GM18502 (cell line): Measurements from ENCODE around the gene BNIP2.
"Not testable (repeated sequence)": the region's sequence is repeated elsewhere in the genome, so short reads cannot be mapped to it uniquely, and the experiment has no call there.

Experiments used
- ATAC-seq: cut with Tn5 transposase; IDR thresholded peaks from one replicate; pipeline ENCODE4 v1.9.1; 2021; ENCODE audit warnings: mild to moderate bottlenecking; ENCODE audit not compliant: unreplicated experiment, poor library complexity

Gene BNIP2, protein sequence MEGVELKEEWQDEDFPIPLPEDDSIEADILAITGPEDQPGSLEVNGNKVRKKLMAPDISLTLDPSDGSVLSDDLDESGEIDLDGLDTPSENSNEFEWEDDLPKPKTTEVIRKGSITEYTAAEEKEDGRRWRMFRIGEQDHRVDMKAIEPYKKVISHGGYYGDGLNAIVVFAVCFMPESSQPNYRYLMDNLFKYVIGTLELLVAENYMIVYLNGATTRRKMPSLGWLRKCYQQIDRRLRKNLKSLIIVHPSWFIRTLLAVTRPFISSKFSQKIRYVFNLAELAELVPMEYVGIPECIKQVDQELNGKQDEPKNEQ

DNA sequence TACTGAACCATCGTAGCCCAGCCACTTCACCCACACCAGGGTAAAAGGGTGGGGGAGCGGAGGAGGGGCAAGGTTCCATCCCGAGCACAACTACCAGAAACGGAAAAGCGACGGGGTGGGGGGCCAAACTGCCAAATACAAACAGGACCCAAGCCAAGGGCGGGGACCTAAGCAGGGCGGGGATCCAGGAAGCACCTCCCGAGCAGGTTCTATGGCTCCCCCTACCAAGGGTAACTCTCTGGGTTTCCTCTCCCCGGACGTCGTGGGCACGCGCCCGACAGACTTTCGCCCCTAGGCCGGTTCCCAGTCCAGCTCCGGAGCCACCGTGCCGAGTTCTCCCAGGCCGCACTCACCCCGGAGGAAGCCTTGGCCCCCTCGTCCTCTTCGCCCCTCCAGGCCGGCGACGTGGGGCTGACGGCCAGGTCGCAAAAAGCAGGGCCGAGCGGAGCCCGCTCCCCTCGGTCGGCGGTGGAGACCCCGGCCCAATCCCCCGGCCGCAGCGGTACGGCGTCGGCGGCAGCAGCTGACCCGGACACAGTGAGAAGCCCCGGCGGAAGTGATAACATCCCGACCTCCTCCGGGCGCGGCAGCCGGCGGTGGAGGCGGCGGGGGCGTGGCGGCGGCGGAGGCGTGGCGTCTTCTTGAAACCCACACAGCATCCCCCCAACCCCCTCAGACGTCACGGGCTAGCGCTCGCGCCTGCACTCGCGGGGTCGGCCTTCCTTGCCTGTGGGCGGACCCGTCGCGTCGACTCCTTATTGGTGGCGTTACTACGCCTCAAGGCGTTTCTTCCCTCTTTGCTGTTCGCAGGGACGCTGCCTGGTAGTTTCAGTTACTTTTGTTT, at the start of gene BNIP2:
Gene BNIP2, minus strand, starts transcription at position 539 of the 844 bp plus-strand sequence. CDS start 6,863 bp downstream, outside the sequence.
- peak; percentile 81 for ATAC-seq

DNA sequence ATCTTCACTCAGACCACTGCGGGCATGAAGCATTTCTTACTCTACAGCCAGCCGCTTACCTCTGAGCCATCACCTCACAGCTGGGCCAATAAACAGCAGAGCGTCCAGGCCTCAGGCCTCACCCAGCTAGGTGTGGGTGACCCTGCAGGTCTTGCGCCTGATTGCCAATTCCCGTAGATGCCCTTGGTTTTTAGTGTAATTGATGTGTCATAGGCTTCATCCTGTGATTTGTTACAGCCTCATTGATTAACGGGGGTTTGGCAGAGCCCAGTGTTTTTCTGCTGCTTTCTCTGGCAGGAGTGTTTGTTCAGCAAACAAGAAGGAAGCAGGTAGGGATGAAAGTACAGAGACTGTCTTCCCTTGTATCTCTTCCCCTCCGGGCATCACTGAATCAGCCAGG, 49.6 kb upstream of the BNIP2 start:
- no peak for ATAC-seq

DNA sequence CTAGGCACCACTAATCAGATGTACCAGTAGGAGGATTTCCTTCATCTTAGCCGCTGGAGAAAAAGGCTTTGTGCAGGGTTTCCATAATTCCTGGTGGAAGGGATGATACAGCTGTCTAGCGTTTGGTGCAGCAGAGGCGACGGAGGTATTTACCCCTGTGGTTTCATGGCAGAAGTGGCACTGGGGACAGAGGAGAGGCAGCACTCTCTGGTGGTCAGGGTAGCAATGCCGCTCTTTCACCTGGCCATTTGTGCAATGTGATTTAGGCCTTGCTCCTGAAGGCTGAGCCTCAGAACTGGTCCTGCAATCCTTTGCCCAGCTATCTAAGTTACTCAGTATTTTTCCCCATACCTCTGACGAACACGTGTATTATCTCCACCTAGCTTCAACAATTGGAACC, 47.1 kb upstream of the BNIP2 start:
- no peak for ATAC-seq

DNA sequence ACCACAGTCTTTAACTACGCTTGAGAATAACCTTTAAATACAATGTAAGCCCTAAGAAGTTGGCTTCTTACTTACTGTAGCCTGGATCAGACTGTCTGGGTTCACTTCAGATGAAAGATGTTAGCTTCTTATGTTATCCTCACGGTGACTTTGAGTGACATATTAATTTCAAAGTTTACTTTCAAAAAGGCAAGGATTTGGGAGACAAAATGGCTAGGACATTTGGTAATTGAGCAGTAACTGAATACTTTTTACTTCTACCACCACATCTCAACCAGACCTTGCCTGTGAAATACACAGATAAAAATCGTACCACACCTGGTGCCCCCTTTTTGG, 36.0 kb upstream of the BNIP2 start:
- no peak for ATAC-seq

DNA sequence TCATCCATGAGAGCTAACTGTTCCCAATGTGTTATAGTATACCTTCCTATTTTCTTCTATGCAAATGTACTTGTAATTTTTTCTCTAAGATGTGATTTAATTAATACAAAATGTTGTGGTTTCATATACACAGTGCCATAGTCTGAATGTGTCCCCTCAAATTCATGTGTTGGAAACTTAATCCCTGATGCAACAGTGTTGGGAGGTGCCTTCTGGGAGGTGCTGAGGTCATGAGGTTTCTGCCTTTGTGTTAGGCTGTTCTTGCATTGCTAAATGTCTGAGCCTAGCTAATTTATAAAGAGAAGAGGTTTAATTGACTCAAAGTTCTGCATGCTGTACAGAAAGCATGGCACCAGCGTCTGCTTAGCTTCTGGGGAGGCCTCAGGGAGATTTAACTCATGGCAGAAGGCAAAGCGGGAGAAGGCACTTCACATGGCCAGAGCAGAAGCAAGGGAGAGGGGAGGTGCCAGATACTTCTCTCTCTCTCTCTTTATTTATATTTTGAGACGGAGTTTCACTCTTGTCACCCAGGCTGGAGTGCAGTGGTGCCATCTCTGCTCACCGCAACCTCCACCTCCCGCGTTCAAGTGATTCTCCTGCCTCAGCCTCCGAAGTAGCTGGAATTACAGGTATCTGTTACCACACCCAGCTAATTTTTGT, 34.7 kb upstream of the BNIP2 start:
- ATAC-seq, result no peak

DNA sequence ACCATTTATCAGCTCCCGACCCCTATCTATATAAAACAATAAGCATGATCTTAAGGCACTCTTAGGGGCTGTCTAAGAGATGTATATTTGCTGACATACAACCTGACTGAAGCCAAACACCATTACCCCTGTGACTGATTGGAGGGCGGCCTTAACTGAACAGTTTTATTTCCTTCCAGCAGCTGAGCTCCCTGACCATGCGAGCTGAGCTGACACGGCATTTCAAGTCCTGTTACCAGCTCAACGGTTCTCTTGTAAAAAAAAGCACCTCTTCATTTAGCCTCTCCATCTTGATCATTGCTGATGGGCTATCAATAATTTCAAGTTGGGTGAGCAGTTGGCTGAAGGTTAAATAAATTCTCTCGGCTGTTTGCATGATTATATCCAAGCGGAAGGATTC, 33.4 kb upstream of the BNIP2 start:
- ATAC-seq, result no peak

DNA sequence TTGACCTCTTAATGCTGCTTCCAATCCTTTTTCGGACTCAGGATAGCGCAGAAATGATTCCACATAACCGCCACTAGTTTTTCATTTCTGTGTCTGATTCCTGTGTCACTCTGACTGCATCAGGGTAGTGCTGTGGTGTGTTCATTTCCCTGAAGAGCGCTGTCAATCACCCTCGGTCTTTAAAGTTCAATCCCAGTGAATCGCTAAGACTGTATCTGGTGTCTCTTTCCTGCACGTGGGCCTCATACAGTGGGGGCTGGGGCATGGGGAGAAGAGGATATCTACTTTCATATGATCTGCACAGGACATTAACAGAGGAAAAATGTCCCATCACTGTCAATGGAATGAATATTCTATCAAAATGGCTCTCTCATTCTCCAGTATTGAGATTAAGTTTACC, 32.9 kb upstream of the BNIP2 start:
- no peak for ATAC-seq

DNA sequence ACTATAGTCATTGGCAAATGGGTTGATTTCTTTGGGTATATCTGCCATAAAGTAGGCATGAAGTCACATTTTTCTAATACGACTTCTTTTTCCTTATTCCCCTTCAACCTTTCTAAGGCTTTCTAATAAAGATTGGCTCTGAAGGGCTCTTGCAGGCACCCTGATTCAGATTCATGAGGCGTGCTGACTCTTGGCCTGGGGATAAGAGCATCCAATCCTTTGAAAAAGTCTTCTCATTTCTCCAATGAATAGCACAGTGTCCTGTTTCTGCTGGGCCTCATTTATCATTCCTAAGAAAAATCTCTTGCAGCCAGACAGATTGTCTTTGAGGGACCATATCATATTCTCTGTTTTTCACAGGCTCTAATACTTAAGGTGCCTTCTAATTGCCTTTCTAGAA, 32.3 kb upstream of the BNIP2 start:
- ATAC-seq, result no peak

DNA sequence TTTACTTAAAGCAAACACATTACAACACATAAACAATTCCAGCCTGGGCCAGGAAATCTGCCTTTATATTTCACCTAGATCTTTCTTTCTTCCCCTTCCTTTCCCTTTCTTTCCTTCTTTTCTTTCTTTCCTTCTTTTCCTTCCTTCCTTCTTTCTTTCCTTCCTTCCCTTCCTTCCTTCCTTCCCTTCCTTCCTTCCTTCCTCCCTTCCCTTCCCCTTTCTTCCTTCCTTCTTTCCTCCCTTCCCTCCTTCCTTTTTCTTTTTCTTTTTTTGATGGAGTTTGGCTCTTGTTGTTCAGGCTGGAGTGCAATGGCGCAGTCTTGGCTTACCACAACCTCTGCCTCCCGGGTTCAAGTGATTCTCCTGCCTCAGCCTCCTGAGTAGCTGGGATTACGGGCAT, 24.1 kb upstream of the BNIP2 start:
- no peak for ATAC-seq

DNA sequence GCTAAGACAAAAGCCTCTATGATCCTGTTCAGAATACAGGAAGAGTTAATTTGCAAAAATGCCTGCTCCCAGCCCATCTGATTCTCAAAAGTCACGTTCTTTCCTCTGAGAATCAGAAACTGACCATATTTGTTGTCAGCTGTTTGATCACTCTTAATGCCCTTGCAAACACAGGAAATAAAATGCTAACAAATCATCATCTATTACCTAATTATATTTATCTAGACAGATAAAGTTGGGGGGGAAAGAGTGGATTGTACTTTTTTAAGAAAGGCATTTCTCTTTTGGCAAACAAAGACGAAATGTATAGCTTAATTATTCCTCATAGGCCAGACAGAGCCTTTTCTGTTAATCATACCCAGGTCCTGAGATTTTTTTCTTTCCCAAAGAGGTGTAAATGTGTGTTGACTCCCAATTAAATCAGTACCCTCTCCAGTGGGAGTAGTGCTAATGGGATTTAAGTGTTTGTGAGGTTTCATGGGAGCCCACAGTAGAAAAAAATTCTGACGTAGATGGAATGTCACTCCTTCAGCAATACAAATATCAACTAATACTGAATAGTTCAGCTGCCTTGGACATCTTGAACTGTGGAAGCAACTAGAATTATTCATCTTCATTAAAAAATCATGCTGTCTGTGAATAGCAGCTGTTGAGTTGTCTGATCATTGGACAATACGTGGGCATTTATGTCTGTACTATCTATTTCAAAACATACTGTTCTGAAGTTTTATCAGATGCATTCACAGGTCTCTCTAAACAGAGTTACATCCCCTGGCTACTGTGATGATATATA, 22.5 kb upstream of the BNIP2 start:
- ATAC-seq, result no peak

DNA sequence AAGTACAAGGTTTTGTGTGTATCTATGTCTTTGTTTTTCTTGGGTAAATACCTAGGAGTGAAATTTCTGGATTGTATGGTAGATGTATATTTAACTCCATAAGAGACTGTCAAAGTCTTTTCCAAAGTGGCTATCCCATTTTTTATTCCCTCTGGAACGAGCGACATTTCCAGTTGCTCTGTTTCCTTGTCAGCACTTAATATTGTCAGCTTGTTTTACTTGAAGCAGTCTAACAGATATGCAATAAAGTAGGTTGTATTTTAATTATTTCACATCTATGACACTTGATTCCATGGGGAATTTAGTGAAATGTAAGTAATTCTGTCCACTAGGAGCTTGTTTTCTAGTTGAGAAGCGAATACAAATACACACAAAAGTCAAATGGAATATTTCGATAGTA, 18.5 kb upstream of the BNIP2 start:
- no peak for ATAC-seq

DNA sequence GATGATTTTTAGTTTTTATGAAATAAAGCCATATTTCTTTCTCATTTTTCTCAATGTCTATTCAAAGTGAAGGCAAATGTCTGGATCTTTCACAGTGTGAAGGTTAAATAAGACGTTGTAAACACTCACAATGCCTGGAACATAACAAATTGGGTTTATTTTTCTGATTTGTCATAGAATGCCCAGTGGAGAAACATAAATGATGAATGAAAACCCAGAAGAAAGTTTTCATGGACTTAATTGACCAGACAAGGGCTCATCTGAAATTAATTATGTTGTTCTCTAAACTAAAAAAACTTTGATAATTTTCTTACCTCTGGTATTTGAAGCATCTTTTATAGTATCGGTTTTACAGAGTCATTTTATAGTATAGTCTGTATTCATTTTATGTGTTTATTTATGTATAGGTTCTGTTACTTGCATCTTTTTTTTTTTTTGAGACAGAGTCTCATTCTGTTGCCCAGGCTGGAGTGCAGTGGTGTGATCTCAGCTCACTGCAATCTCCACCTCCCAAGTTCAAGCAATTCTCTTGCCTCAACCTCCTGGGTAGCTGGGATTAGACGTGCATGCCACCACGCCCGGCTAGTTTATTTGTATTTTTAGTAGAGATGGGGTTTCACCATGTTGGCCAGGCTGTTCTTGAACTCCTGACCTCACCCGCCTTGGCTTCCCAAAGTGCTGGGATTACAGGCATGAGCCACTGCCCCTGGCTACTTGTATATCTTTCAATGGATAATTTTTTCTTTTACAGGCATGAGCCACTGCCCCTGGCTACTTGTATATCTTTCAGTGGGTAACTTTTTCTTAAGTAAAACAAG, 15.1 kb upstream of the BNIP2 start:
- ATAC-seq, result no peak

DNA sequence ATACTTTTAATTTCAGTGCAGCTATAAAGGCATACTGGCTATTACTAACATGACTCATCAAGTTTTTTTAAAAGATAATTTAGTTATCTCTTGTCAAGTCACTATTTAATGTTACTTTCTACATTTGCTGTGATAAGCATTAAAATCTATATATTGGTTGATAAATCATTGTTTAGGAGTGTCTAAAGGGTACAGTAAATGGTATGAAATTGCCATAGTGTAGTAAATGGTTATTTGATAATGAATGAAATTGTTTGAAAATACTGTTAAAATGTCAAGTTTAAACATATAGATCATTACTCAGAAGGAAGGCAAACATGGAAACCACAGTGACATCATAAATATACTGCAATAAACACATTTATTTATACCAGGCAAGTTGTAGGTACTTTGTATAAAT, 13.2 kb upstream of the BNIP2 start:
- no peak for ATAC-seq

DNA sequence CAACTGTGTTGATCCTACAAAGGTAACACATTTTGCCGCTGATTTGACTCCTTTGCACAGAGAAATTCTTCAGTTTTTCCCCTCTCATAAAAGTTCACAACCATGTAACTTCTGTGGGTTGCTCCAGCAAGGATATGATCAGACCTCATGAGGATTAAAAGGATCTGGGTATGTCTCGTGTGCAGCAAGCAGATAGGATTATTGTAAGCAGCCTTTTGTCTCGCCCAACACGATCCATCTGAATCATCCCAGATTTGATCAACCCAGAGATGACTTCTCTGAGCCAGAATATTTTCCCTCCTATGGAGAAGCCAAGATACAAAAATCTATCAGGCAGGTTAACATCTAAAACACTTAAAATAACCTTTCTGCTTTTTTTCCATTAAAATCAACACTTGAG, 12.8 kb upstream of the BNIP2 start:
- ATAC-seq, result no peak

DNA sequence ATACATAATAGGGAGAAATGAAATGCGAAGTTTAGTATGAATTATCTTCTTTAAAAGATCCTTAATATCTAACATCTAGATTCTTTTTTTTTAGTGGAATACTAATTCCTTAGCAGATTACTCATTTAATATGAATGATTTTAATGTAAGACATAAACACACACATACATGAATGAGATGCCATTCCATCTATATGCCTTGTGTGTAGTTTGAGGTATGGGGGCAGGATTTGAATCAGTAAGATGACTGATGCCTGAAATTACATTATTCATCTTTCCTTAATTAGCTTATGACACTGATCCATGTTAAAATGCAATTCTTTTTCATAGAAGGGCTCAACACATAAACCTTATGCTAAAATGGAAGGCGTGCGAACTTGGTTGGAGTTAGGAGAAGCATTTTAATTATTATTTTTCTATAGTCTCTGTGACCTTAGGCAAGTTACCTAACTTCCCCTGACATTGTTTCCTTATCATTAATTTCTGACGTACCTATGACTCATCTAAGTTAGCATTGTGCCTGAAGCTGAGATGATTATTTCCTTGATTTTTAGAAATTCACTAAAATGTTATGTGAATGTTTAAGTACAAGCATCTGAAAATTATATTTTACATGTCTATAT, 10.8 kb upstream of the BNIP2 start:
- no peak for ATAC-seq

DNA sequence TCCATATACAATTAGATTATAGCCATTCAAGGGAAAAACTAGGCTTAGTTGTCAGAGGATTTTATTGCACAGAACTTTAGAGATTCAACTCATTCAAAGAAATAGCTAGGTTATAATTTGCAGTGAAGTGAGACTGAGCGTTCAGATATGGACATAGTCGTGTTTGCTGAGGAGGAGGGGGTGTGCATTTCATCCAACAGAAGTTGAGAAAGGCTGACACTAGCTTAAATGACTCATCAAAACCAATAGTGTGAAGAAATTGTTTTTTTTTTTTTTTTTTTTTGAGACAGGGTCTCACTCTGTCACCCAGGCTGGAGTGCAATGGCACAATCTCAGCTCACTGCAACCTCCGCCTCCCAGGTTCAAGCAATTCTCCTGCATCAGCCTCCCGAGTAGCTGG, 8.9 kb upstream of the BNIP2 start:
- ATAC-seq, result not testable (repeated sequence)

DNA sequence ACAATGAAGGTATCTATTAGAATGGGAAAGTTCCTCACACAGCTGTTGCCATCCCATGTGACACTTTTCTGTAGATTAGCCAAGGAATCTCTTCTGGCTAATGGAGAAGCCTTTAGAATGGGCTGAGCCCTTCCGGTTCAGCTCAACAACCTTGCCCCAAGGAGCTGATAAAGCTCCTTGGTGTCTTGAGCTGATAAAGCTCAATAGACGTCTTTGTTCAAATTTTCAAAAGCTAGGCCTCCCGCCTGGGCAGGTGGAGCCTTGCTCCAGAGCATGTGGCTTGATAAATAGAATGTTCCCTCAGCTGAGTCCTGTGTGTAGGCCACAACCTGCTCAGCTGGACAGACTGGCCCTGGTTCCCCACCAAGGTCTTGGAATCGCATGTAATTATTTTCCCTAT, 7.2 kb upstream of the BNIP2 start:
- ATAC-seq, result no peak

DNA sequence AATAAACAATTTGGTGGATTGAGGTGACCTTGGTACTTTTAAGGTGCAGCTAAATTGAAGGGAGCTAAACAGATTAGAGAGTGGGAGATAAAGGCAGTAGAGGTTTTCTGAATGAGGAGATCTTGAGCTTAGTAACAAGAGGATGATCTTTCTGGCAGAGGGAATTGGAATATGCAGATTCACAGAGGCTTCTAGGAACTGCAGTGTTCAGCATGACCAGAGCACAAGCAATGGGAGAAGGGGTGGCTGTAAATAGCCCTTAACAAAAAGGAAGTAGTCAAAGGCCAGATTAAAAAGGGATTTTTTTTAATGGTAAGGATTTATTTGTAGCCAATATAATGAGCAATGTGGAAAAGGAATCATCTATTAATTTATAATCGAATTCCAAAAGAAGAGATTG, 5.7 kb upstream of the BNIP2 start:
- no peak for ATAC-seq

DNA sequence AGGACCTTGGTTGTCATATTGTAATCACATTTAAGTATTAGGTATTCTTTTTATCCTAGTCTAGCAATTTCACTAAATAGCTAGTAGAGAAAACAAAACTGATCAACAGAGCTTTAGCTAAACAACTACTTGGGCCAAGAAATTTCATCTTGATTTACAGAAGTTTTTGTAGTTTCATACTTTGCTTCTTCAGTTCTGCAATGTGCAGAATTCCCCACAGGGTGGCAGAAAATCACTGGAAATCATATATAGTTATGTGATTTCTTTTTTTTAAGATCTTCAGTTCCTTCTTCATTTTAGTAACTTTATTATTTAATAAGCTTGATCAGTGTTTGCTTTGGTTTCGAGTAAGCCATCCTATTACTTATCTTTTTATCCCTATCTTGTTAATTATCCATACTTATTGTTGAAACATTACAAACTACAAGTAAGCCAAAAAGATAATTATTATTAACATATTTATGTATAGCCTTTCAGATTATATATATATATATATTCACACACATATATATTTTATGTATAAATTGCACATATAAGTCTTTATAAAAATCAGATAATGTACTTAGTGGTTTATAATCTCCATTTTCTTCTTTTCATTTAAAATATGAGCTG, 2.2 kb upstream of the BNIP2 start:
- ATAC-seq, result no peak
